GM18868 (cell line): ENCODE results near the gene GRK4.
A peak's percentile ranks its signal among the peaks of the same experiment; 100 is the strongest.
"Not testable (repeated sequence)": the region's sequence is repeated elsewhere in the genome, so short reads cannot be mapped to it uniquely, and the experiment has no call there.

Source experiments
- ATAC-seq: cut with Tn5 transposase; IDR thresholded peaks from one replicate; pipeline ENCODE4 v1.9.1; 2021; ENCODE audit warnings: mild to moderate bottlenecking, moderate library complexity; ENCODE audit not compliant: unreplicated experiment

GRK4 gene

GRCh38 chr4:3036131-3036952 lies 73.0 kb downstream of the GRK4 start:
- no peak for ATAC-seq

- no peak for ATAC-seq
Measured at GRCh38 chr4:3037957-3038461, 74.6 kb downstream of the GRK4 start.

- ATAC-seq, result no peak
Measured at GRCh38 chr4:3039706-3040366, 76.5 kb downstream of the GRK4 start.

- ATAC-seq, result peak; percentile 35
Measured at GRCh38 chr4:3040452-3041191, 77.3 kb downstream of the GRK4 start.

GRCh38 chr4:3041192-3042142 lies 78.1 kb downstream of the GRK4 start:
- ATAC-seq, result peak; percentile 24

GRCh38 chr4:3042226-3042625 lies 78.9 kb downstream of the GRK4 start:
- no peak for ATAC-seq

GRCh38 chr4:3043282-3044020 lies 80.1 kb downstream of the GRK4 start:
- ATAC-seq, result no peak

- no peak for ATAC-seq
Measured at GRCh38 chr4:3044870-3045819, 81.8 kb downstream of the GRK4 start.

- ATAC-seq, result peak; percentile 39
Measured at GRCh38 chr4:3046162-3046561, 82.8 kb downstream of the GRK4 start.

GRCh38 chr4:3046623-3047022 lies 83.3 kb downstream of the GRK4 start:
- ATAC-seq, result no peak

GRCh38 chr4:3047464-3048286 lies 84.3 kb downstream of the GRK4 start:
- peak; percentile 85 for ATAC-seq

- not testable (repeated sequence) for ATAC-seq
Measured at GRCh38 chr4:3051141-3051897, 87.9 kb downstream of the GRK4 start.

GRCh38 chr4:3054169-3054759 lies 90.9 kb downstream of the GRK4 start:
- no peak for ATAC-seq

- ATAC-seq, result no peak
Measured at GRCh38 chr4:3059943-3060342, 96.6 kb downstream of the GRK4 start.

- ATAC-seq, result no peak
Measured at GRCh38 chr4:3060946-3061345, 97.6 kb downstream of the GRK4 start.

- no peak for ATAC-seq
Measured at GRCh38 chr4:3062471-3062870, 99.1 kb downstream of the GRK4 start.

GRCh38 chr4:3065551-3065950 lies 102.2 kb downstream of the GRK4 start:
- no peak for ATAC-seq
